GM21526 (cell line): ENCODE results near the gene PLBD2.

Experiments
- ATAC-seq: cut with Tn5 transposase; IDR thresholded peaks from one replicate; pipeline ENCODE4 v1.9.1; 2021; ENCODE audit warnings: moderate library complexity; ENCODE audit not compliant: unreplicated experiment, low FRiP score

Gene PLBD2

DNA sequence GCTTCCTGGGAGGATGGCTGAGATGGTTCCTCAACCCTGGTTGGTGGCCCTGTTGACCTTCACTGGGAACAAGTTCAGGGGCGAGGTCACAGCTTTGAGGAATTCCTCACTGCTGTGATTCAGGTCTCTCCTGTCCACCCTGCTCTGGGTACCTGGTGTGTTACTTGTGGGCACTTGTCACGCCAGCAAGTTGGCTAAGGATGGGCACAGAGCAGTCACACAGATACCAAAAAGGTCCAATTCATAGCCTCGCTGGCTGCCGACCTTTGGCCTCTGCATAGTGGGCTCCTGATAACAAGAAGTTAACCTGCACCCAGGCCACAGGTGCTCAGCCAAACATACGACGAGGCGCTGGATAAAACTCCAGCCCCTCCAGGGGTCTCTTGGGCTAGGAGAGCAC lies 34.1 kb downstream of the PLBD2 start:
- no peak for ATAC-seq

DNA sequence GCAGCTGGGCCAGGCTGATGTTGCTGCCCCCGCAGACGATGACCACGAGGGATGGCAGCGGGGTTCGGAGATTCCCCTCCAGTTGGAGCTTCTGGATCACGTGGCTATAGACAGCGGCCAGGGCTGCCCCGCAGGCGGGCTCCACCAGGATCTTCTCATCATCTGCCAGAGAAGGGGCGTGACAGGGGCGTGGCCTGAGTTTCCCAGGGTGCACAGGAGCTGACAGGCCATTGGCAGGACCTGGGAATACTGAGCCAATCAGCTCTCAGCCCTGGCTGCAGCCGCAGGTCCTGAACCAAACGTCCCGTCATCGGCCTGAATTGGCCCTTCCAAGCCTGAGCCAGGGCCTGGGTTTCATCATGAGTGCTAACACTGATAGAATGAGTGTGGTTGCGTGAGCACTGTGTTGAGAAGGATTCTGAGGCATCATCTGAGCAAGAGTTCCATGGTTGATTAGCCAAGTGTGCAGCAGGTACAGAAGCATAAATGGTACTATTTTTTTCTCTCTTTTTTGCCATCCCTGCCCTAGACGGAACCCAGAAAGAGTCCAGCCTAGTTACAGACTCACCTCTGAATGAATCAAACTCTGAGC lies 34.7 kb downstream of the PLBD2 start:
- ATAC-seq: no peak

DNA sequence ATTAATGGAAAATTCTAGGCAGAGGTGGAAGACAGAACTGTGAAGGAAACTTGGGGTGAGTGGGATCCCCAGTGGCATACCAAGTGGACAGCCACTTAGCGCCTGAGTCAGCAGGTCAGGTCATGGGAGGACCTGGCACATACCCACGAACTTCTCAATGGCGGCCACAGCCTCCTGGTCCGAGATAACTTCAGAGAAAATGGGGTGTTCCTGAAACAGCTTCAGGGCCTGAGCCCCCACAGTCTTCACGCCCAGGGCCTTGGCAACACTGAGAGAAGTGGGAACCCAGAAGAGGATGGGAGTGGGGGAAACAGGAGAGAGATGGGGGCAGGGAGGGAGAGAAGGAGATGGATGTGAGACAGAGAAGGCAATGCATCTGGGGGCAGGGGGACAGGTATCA lies 35.4 kb downstream of the PLBD2 start:
- no peak for ATAC-seq

DNA sequence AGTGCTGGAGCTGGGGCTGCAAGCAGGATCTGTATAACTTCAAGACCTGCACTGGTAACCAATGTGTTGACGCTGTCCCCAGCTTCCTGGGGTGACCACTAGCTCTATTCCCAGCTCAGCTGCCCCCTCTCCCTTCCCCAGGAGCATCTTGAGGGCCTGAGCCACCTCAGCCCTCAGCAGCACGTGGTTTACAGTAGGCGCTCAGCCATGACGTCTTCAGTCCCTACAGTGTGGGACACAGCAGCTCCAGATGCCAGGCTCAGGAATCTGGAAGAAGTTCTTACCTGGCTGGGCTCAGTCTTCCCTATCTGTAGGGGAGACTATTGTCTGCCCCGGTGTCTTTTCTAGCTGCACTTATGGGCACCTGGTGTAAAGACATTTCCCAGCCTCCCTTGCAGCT lies 36.7 kb downstream of the PLBD2 start:
- no peak for ATAC-seq

DNA sequence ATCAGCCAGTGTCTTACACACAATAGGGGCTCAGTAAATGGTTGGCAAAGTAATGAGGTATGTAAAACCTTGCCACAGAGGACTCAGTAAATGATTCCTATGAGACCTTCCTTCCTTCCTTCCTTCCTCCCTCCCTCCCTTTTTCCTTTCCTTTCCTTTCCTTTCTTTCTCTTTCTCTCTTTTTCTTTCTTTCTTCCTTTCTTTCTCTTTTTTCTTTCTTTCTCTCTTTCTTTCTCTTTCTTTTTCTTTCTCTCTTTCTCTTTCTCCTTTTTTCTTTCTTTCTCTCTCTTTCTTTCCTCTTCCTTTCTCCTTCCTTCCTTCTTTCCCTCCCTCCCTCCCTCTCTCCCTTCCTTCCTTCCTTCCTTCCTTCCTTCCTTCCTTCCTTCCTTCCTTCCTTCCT lies 37.8 kb downstream of the PLBD2 start:
- ATAC-seq: no peak

DNA sequence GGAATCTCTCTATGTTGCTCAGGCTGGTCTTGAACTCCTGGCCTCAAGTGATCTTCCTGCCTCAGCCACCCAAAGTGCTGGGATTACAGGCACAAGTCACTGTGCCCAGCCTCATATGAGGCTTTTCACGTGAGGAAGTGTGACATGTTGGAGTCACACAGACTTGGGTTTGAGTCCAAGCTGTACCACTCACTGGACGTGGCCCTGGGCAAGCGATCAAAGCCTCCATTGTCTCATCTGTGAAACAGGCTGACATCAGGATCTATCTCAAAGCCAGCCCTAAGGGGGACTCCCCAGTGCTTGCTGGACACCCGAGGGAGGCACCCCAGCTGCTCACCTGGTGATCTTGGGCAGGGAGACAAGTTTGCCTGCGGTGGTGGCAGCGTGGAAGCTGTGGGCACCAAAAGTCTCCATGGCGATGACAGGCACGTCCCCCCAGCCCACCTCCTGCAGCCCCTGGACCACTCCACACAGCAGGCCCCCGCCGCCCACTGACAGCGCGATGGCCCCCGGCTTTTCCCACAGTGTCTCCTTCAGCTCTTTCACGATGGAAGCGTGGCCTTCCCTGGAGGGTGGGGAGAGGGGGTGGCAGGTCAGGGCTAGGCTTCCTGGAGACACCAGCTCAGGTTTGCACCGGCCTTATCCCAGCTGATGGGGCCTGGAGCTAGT lies 38.6 kb downstream of the PLBD2 start:
- no peak for ATAC-seq

DNA sequence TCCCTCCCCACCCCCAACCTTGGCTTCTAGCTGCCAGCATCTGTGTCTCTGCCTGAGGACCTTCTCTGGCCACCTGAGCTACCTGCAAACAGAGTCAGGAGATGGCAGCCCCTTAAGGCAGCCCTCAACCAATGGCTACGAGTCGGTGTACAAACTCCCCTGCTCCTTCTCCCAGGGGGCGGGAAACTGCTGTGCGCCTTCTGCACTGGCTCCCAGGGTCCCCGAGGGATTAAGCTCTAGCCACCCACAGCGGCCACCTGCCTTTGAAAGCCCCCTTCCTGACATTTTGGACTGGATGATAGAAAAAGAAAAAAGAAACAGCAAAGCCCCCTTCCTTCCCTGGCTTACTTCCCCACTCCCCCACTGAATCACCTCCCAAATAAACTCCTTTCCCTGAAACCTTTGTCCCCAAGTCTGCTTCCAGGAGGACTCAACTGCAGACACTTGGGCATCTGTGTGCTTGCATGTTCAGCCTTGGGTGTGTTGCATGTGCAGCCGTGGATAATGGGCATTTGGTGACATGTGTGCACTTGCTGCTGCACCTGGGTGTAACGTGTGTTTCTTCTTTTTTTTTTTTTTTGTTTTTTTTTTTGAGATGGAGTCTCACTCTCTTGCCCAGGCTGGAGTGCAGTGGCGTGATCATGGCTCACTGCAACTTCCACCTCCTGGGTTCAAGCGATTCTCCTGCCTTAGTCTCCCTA lies 39.3 kb downstream of the PLBD2 start:
- no peak for ATAC-seq

DNA sequence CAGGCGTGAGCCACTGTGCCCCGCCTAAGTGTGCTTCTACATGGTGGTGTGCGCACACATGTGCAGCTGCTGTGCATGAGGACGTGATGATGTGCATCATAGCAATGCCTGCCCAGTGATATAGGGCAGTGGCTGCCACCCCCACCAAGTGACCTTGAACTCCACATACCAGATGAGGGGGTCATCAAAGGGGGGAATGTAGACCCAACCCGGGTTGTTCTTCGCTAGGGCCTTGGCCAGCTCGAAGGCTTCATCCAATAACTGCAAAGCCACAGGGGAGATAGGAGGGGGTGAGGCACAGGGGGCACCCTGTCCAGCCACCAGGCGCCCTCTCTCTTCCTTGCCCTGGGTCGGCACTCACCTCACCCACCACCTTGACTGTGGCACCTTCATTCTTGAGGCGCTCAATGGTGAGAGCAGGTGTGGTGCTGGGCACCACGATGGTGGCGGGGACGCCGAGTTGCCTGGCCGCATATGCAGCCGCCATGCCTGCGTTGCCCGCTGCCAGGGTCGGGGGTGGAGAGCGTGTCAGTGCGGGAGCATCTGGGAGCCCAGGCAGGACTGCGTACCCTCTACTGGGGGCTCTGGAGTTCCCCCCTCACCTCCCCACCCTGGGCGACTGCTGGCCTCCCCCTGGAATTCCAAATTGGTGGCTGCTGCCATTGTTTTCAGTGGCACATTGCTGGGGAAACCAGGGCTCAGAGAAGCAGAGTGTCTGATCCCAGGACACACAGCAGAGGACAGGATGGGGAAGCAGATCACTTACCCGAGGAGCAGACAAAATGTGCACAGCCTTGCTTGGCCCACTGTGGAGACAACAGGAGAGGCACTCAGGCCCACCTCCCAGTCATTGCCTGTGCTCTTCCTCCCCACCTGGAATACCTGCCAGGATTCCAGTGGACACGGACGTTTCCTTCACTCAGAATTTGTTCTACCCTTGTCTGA lies 40.2 kb downstream of the PLBD2 start:
- no peak for ATAC-seq

DNA sequence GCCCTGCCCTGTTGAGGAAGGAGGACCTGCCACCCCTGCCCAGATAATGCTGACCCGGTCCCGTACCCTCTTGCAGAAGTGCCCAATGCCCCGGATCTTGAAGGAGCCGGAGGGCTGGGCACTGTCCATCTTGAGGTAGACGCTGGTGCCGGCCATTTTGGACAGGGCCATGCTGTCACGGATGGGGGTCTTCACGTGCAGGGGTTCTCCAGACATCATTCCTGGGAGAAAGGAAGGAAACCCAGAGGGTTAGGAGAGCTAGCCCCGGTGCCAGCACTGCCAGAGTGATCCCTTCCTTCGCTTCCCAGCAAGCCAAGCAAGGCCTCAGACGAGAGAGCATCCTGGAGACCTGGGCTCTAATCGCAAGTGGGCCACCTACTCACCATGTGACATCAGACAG lies 41.1 kb downstream of the PLBD2 start:
- ATAC-seq: no peak

DNA sequence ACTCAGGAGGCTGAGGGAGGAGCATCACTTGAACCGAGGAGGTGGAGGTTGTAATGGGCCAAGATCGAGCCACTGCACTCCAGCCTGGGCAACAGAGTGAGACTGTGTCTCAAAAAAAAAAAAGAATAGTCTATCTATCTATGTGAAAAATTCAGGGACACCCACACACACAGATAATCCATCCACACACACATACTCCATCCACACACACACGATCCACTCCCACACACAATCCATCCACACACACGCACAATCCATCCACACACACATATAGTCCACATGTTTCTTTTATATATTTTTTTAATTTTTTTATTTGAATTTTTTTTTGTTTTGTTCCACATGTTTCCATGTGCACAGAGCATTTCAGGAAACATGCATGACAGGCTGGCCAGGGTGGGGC lies 42.0 kb downstream of the PLBD2 start:
- ATAC-seq: no peak

DNA sequence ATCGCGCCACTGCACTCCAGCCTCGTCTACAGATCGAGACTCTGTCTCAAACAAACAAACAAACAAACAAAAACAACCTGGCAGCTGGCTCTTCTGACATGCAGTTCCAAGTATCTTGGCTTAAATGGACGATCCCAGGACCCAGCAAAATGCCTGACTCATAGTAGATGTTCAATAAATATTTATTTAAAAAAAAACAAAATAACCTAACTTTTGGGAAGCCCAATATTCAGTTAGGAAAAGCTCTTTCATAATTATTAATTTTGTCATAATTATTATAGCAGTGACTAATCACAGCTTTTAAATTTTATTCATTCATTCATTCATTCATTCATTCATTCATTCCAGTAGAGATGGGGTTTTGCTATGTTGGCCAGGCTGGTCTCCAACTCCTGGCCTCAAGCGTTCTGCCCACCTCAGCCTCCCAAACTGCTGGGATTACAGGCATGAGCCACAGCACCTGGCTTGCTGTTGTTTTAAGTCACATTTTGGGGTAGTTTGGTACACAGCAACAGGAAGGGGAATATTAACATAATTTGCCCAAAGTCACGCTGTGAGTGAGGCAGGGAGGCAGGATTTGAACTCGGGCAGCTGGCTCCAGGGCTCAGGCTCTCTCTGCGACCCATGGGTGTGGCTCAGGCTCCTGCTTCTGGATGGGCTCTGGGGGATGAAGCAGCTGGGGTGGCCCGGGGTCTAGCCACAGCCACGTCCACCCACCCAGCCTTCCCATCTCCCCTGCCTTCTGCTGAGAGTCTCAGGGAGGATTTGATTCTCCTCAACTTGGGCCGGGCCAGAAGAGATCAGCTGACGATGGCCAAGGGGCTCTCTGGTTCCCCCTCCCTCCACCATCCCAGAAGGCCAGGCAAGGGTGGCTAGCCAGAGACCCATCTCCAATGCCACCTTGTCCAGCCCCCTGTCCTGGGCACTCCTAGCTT lies 42.9 kb downstream of the PLBD2 start:
- ATAC-seq: no peak

DNA sequence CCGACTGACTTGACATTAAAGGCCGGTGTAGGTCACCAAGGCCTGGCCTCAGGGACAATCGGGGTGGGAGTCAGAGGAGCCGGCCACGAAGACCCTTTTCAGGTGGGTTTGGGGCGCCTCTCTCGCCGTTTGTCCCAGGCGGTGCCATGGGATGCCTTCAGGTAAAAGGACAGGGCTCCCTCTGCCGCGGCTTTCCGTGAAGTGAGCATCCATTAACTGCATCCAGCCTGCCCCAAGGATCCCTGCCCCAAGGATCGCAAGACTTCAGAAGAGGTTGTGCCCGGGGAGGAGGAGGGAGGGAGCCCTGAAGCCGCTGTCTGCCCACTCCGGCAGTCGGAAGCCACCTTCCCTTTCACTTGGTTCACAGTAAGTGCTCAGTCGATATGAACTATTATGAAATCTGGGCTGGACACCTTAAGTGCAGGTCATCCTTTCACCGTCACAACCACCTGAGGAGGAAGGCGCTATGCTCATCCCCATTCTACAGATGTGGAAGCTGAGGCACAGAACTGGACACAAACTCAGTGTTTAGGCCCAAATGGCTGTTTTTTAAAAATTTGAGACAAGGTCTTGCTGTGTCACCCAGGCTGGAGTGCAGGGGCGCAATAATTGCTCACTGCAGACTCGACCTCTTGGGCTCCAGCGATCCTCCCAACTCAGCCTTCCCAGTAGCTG lies 44.3 kb downstream of the PLBD2 start:
- no peak for ATAC-seq

DNA sequence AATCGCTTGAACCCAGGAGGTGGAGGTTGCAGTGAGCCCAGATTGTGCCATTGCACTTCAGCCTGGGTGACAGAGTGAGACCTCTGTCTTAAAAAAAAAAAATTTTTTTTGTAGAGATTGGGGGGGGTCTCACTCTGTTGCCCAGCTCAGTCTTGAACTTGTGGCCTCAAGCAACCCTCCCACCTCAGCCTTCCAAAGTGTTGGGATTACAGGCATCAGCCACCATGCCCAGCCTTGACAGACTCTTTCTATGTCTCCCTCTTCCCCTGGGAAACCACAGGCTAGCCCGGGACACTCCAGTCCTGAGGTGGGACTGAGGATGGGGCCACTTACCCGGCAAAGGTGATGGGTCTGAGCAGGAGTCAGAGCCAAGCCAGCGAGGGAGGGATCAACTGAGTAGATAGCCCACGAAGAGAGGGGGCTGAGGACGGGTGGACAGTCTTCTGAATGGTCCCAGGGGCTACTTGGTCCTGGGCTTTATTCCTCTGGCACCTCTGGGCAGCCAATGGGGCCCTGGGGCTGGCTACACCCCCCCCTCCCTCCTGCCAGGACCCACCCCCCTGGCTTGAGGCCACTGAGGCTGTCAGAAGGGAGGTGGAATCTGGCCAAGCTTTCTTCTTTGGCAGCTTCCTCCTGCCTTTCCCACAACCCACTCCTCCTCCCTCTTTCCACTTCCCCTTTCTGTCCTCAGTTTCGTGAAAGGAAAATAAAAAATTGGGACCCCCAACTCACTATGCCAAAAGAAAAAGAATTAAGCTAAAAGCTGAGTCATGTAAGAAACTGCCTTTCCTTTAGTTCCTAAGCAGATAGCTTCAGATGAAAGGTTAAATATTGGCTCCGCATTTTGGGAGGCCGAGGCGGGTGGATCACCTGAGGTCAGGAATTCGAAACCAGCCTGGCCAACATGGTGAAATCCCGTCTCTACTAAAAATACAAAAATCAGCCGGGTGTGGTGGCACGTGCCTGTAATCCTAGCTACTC lies 45.3 kb downstream of the PLBD2 start, which contains the start of gene SDS:
Gene SDS, minus strand, starts transcription at position 453 of the 981 bp plus-strand sequence. CDS start 4,179 bp downstream, outside the sequence.
- no peak for ATAC-seq

DNA sequence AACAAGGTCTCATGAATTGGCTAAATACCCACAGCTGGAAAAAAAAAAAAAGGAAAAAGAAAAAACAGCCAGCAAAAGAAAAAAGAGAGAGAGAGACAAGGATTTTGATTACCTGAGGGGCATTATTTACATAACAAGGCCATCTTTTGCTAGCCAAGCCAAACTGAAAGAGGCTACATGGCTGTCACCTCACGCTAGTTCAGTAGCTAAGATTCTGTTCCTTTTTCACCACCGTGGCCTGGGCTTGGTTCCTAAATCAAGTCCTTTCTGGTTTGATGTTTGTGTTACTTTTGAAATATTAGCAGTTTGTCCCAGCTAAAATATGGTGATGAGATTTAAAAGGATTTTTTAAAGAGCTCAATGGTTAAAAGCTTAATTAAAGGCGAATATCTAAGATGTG lies 47.3 kb downstream of the PLBD2 start:
- ATAC-seq: no peak

DNA sequence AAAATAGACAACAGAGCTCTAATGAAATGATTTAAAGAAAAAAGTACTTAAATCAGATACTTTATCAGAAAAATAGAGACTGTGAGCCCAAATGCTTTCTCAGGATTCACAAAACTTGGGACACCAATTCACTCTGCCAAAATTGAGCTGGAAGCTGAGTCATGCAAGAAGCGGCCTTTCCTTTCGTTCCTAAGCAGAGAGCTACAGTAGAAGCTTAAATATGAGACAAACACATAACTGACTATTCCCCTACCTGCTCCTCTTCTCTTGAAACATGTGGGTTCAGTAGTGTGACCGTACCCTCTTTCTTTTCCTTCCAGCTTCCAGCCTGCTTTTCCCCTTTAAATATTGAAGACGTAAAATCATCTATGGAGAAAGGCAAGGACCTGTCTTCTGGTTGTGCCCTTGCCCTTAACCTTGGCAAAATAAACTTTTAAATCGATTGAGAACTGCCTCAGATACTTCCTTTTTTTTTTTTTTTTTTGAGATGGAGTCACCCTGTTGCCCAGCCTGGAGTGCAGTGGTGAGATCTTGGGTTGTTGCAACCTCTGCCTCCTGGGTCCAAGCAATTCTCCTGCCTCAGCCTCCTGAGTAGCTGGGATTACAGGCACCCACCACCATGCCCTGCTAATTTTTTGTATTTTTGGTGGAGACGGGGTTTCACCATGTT lies 49.7 kb downstream of the PLBD2 start:
- ATAC-seq: no peak

DNA sequence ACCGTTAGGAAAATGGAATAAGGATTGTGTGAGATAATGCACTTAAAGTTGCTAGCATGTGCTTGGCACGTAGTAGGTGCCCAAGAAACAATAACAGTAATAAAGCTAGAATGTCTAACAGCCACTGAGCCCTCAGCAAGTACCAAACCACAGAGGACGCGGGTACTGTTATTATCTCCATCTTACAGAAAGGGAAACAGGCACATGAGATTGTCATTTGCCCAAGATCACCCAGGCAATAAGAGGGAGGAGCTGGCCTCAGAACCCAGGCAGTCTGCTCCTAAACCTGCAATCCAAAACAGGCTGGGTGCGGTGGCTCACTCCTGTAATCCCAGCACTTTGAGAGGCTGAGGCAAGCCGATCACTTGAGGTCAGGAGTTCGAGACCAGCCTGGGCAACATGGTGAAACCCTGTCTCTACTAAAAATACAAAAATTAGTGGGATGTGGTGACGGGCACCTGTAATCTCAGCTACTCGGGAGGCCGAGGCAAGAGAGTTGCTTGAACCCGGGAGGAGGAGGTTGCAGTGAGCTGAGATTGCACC lies 50.4 kb downstream of the PLBD2 start:
- ATAC-seq: no peak

DNA sequence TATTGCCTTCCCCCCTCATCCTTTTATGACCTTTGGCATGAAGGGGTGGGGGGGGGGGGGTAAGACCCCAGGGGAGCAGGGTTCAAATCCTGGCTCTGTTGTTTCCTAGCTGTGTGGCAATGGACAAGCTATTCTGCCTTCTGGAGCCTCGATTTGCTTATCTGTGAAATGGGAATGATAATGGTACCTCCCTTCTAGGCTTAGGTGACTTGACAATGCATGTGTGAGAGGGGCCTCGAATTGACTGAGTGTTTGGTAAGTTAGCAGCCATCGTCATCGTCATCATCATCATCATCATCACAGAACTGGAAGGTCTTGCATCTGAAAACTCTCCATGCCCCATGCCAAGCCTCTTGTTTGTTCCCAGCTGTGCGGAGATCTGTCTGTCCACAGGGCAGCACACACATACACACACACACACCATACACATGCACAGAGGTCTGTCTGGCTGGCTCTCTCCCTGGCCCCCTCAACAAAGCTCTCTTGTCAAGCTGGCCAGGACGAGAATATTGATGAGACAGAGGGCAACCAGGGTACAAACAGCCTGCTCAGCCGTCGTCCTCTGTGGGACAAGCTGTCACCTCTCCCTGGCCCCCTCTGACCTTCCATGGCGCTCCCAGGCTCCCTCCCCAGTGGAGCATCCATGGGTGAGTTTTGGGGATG lies 51.2 kb downstream of the PLBD2 start:
- no peak for ATAC-seq
